Measurements from ENCODE around the gene SGPP1. TPM values are rescaled to one million over a fixed set of nuclear protein-coding genes. Genes with fewer than 3 reads are reported as not detected.
"Not testable (repeated sequence)": the region's sequence is repeated elsewhere in the genome, so short reads cannot be mapped to it uniquely, and the experiment has no call there.

The SGPP1 gene
- total RNA-seq, 1 donor from 2014 or later = 19.2 TPM

DNA sequence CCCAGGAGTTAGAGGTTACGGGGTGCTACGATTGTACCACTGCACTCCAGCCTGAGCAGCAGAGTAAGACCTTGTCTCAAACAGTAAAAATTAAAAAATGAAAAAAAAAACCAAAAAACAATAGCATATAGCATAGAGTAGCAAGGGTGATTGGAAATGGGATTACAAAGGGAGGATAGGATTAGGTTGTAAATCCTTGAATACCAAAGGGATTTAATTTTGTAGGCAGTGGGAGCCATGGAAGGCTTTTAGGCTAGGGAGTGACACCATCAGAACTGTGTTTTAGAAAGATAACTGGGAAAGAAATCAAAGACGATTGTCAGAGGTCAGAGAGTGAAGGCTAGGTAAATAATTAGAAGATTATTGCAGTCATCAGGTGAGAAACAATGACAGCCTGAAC is 2.8 kb upstream of the SGPP1 start:
- intact Hi-C loops (cut with micrococcal nuclease) = no loop called here

DNA sequence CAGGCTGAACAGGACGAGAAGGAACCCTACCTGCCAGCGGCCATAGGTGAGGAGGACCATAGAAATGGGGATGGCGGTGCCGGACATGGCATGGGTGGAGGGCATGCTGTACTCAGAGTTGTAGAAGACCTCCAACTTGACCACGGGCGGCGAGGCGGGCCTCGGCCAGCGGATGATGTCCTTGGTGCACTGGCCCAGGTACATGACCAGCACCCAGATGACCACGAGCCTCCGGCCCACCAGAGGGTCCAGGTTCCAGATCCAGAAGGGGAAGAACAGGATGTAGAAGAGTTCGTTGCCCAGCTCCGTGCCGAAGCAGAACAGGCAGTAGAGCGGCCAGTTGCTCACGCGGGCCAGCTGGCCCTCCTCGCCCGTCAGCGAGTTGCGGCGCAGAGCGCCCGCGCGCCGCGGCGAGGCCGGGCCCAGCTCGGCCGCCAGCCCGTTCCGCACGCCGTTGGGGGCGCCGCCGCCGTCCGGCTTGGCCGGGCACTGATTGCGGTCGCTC is 582 bp downstream of the SGPP1 start:
- intact Hi-C loops (cut with micrococcal nuclease) = loop anchor here (5.0 kb wide), 1 partner anchor 135 kb away; no protein-coding TSS in a partner anchor

DNA sequence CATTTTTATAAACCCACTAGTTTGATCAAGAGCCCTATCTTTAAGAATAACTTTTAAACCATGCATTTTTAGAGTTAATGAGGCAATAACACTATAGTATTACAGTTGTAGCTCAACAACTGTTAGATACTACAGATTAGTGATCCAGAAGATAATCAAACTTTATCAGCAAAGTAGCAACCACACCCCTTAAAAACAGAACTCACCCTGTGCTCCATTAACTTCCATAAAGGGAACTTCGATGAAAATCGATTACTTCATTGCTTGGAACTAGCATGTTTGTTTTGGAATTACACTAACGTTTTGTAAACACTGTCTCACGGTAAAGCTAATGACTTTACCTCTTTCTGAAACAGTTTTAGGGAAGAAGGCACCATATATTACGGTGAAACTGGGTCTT is 1.4 kb downstream of the SGPP1 start:
- intact Hi-C loops (cut with micrococcal nuclease) = loop anchor here (5.0 kb wide), 1 partner anchor 136 kb away; no protein-coding TSS in a partner anchor

DNA sequence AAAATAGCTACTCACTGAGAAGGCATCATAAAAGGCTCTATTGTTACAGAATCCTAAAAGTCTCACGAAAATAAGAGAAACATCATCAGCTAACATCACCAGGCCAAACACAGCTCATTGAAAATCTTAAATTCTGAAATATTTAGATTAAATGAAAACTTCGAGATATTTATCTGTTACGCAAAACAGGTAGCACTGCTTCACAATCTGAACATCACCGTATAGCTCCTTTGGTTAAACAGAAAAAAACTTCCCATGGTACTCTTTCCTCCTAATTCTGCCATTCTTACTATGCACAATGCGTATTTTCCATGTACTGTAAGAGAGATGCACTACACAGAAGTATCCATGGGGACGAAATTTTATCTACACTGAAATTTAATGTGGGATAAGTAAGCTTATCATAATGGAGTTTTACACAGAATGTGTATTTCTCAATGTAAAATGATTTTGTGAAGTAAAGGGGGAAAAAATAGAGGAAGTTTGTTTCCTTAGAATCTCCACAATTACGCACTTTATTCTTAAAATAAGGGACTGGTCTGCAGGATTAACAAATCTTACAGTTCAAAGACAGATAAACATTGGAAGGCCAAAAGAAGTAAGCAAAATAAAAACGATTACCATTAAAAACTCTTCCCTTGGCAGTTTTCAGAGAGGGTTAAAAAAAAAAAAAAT is 1.9 kb downstream of the SGPP1 start:
- intact Hi-C loops (cut with micrococcal nuclease) = loop anchor here (5.0 kb wide), 1 partner anchor 136 kb away; no protein-coding TSS in a partner anchor

DNA sequence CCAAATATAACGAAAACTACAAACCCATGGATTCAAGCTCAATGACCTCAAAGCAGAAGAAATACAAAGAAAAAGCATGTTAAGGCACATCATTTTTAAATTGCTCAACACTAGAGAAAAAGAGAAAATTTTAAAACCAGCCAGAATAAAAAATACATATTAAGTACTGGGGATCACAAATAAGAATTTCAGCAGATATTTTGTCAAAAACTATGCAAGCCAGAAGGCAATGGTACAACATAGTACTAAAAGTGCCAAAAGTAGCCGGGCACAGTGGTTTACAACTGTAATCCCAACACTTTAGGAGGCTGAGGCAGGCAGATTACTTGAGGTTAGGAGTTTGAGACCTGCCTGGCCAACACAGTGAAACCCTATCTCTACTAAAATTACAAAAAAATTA is 10.2 kb downstream of the SGPP1 start:
- intact Hi-C loops (cut with micrococcal nuclease) = no loop called here

DNA sequence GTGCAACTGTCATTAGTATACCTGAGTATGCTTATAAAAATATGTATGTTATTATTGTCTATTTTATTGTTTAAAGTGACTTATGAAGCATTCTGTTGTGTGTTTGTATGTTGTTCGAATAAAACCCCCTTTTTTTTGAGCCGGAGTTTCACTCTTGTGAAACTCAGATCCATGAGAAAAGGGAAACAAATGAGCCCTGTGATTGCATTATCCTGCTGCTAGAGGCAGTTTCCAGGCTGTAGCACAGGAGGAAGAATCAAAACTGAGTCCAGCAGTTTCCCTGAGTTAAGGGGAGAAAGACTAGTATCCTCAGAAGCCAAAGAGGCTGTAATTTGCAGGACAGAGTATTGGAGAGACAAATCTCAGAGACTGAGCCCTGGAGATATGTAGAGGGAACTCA is 12.5 kb downstream of the SGPP1 start:
- intact Hi-C loops (cut with micrococcal nuclease) = no loop called here

DNA sequence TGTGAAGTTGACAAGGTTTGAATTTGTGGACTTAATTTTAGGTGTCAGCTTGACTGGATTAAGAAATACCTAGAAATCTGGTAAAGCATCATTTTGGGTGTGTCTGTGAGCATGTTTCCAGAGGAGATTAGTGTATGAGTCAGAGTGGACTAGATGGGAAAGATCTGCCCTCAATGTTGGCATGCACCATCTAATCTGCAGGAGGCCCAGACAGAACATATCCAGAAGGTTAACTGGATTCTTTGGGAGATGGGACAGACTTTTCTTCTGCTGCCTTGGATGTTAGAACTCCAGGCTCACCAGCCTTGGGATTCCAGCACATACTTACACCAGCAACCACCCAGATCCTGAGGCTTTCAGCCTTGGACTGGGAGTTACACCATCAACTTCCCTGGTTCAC is 14.1 kb downstream of the SGPP1 start:
- intact Hi-C loops (cut with micrococcal nuclease) = no loop called here

DNA sequence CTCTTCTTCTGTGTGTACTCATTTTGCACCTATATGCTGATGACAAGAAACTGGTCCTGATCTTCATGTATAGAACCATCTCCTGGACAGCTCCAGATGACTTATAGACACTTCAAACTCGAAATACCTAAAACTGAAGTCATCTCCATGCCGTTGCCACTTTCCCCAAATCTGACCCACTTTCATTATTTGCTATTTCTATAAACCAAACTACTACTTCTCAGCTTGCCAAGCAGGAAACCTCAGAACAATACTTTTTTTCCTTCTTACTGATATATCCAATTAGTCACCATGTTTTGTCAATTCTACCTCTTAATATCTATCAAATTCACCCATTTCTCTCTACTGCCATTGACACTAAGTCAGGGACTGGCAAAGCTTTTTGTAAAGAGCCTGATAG is 14.8 kb downstream of the SGPP1 start:
- intact Hi-C loops (cut with micrococcal nuclease) = no loop called here

DNA sequence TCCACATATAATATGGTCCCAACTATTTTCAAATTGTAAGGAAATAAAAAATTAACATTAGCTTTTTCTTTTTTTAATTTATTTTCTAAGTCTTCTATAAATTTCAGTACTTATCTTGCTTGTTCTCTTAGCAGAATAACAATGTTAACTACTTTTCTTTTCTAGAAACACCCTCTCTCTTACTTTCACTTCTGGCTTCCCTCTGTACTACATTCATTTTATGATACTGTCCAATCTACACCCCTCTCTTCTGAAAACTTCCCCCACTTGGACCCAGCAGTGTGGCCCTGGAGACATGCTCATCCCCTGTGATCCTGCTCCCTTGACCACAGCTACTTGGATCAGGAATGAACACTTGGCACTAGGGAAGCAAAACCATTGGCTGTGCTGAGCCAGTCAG is 15.7 kb downstream of the SGPP1 start:
- intact Hi-C loops (cut with micrococcal nuclease) = no loop called here

DNA sequence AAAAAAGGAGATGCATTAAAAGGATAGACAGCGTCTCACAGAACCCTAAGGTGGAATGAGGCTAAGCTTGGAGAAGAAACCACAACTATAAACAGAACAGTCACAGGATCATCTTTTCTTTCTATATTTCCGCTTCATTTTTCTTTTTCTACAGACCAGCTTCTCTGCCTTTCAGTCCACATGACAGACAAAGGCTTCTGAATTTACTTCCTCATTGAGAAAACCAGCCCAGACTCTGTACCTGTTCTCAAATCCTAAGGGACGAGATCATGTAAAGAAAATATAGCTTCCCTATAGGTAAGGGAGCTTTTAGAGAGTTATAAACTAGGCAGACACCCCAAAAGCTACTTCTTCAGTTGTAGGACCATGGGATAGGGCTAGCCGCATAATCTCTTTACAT is 17.4 kb downstream of the SGPP1 start:
- intact Hi-C loops (cut with micrococcal nuclease) = no loop called here

DNA sequence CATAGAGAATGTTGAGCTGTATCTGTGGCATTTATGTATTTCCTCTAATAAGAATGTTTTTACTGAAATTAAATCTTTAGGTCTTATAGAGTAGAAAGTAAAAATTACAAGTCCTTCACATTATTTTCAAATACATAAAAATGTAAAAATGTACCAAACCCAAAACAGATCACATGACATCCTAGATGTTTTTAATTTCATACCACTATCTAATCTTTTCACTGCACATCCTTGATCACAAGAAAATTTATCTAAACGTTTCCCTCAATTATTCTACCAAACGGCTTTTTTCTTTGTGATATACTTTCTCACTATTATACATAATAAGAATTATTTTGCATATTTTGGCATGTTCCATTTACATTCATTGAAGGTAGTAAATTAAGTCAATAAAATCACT is 18.3 kb downstream of the SGPP1 start:
- intact Hi-C loops (cut with micrococcal nuclease) = no loop called here

DNA sequence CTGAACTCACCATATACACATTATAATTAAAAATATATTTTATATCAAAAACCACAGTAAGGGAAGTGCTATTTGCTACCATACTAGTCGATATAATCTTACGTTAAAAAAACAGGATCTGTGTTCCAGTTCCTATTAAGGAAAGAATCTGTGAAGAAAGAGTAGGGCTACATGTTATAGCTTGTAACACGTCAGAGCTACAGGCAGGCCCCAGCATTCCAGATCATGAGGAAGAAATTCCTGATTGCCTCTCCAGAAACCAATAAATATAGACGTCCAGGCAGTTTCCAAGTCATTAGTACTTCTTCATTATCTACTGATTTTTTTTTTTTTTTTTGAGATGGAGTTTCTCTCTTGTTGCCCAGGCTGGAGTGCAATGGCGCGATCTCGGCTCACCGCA is 20.6 kb downstream of the SGPP1 start:
- intact Hi-C loops (cut with micrococcal nuclease) = no loop called here

DNA sequence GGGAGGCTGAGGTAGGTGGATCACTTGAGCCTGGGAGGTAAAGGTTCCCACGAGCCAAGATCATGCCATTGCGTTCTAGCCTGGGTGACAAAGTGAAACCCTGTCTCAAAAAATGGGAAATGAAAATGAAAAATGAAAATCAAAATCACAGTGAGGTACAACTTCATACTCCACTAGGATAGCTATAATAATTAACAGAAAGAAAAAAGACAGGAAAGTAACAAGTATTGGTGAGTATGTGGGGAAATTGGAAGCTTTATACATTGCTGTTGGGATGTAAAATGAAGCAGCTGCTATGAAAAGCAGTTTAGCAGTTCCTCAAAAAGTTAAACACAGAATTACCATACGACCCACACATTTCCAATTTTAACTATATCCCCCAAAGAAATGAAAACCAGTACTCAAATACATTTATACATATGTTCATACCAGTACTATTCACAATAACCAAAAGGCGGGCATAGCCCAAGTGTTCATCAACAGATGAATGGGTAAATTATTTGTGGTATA is 22.2 kb downstream of the SGPP1 start:
- intact Hi-C loops (cut with micrococcal nuclease) = no loop called here

DNA sequence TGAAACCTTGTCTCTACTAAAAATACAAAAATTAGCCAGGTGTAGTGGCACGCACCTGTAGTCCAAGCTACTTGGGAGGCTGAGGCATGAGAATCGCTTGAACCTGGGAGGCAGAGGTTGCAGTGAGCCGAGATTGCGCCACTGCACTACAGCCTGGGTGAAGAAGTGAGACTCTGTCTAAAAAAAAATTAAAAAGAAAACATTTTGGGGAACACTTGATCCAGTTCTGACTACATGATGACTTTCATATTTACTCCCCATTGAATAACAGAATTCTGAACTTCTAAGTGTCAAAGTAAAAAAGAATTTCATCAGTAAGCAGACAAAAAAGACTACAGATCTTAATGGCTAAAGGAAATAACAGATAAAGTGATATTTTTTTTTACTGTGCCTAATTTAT is 25.3 kb downstream of the SGPP1 start:
- intact Hi-C loops (cut with micrococcal nuclease) = not testable (repeated sequence)

DNA sequence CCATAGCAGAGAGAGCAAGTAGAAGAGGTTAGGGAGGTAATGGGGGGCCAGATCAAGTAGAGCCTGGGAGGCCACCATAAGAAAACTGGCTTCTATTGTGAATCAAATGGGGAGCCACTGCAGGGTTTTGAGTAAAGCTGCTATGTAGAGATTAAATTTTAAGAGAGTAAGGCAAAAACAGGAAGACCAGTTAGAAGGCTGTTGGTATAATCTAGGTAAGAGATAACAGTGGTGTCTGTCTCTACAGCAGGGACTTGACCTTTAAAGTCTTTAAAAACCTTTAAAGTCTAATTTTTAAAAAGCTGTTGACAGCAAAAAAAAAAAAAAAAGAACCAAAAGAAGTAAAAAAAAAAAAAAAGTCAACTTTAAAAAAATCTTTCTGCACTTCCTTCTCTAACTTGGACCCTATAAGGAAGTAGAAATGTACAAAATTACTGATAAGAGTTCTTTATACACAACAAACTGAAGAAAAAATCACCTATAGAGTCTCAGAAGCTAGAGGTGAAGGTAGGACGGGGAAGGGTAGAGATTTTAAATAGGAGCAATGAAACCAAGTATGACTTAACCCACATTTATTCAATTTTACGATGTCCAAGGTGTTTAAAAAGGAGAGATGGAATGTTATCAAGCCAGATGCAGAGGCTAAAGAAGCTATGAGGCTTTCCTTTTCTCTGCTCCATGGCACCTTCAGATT is 26.1 kb downstream of the SGPP1 start:
- intact Hi-C loops (cut with micrococcal nuclease) = no loop called here

DNA sequence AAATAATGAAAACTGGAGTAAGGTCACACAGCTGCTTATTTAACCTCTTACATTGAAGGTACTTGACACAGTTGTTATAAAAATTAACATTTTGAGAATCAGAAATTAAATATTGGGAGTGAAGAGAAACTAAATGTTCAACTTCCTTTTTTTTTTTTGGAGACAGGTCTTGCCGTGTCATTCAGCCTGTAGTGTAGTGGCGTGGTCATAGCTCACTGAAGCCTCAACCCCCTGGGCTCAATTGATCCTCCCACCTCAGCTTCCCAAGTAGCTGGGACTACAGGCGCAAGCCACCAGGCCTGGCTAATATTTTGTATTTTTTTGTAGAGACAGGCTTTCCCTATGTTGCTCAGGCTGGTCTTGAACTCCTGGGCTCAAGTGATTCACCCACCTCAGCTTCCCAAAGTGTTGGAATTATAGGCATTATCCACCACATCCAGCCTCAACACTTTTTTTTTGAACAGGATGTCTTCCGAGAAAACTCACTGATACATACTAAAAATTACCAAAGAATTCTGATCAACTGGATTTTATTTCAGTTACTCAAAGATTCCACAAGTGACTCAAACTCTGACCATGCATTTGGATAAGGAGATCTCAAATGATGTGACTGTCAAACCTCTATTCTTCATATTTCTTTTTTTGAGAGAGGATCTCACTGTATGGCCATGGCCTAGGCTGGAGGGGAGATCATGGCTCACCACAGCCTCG is 35.4 kb downstream of the SGPP1 start:
- intact Hi-C loops (cut with micrococcal nuclease) = no loop called here

DNA sequence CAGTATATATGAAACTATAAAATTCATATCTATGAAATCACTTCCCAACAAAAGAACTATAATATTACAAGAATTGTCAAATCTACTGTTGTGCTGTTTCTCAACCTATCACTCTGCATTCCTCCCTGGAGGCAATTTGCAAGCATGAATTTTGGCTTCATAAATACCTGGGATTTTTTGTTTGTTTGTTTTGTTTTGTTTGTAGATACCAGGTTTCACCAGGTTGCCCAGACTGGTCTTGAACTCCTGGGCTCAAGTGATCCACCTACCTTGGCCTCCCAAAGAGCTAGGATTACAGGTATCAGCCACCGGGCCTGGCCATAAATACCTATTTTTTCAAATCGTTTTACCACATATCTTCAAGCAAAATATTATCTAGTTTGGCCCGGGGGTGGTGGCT is 38.7 kb downstream of the SGPP1 start:
- intact Hi-C loops (cut with micrococcal nuclease) = no loop called here

DNA sequence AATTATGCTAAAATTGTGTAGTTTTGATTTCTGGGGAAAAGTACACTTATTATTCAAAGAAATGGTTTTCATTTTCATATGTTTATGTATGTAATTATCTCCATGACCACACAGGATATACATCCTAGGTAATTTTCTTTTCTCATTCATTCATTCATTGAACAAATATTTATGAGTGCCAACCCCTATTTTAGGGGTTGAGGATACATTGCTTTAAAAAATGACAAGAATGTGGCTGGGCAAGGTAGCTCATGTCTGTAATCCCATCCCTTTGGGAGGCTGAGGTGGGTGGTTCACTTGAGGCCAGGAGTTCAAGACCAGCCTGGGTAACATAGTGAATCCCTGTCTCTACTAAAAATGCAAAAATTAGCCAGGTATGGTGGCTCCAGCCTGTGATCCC is 40.9 kb downstream of the SGPP1 start:
- intact Hi-C loops (cut with micrococcal nuclease) = no loop called here

DNA sequence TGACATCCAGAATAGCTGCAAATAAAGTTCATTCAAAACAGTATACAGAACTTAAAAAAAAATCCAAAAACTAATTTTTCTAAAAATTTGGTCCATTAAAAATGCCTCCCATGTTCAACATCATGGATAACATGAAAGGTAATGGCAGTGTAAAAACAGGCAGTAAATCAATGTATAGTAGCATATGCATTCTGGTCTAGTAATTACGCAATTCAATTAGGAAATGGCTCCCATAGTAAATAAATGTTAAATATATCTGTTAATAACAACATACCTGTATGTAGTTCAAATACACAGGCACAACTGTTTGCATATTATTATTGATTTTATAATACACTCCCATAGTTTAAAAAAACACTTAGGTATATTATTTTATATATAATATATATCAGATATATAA is 42.5 kb downstream of the SGPP1 start:
- intact Hi-C loops (cut with micrococcal nuclease) = no loop called here

DNA sequence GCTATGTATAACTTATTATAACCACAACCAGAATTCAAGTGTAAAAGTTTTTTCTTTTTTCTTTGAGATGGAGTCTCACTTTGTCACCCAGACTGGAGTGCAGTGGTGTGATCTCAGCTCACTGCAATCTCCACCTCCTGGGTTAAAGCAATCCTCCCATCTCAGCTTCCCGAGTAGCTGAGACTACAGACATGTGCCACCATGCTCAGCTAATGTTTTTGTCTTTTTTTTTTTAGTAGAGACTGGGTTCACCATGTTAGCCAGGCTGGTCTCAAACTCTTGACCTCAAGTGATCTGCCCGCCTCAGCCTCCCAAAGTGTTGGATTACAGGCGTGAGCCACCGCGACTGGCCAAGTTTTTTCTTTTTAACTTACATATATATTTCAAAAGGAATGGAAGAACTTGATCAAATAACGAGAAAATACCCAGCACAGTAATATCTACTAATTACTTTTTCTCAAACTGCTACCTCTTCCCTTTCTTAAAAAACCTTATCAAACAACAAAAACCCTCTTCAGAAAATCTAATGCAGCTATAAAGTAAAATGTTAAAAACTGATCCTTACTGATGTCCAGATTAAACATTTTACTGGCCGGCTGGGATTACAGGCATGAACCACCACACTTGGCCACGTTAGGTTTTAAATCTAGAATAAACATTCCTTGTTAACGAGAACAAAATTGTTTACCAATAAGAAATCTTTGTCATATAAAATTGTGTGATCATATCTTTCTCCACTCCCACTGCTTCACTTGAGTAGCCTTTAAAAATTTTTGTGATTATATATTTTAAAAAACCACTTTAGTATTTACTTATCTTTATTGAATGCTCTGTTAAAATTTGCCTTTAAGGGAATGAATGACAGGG is 44.9 kb downstream of the SGPP1 start:
- intact Hi-C loops (cut with micrococcal nuclease) = no loop called here

DNA sequence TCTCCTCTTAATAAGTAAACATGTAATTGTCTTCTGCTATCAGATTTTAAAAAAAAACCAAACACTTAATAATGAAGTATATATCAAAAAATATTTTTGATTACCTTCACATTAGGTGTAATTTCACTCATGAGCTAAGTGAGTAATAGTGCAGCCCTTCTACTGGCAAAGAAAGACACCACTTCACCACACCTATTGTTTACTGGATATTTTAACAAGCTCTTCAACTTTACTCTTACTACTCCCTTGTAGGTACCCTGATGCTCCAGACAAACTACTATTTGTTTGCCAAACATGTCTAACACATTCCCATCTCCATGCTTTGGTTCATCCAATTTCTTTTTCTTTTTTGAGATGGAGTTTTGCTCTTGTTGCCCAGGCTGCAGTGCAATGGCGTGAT is 49.3 kb downstream of the SGPP1 start:
- intact Hi-C loops (cut with micrococcal nuclease) = no loop called here

Data from T-helper 2 cell treated with Interferon-gamma antibody and Interleukin-4, amounts not matched to agents 100 ng/mL and 5 ng/mL, for 36 hours (primary cell).